H1 (cell line): Measurements from ENCODE around the gene RASAL2. TPM values are rescaled to one million over a fixed set of nuclear protein-coding genes. Genes with fewer than 3 reads are reported as not detected.

Source experiments
- CTCF ChIA-PET: fragments of 300-600 bp; sonication (Branson Sonifier 250); formaldehyde crosslinking; loops from one replicate; lab custom pipeline; 2021; ENCODE audit not compliant: partially characterized antibody; lab: Charles Lee
- POLR2A ChIA-PET: fragments of 300-600 bp; sonication (Branson Sonifier 250); formaldehyde crosslinking; loops from one replicate; lab custom pipeline; 2021; ENCODE audit warnings: inconsistent platforms; ENCODE audit not compliant: partially characterized antibody; lab: Charles Lee
- DNase-seq, 2 experiments: peaks; one replicate each; pipeline versions ENCODE4 v3.0.0 to v3.0.0-alpha.2; 2010 to 2022; ENCODE audit warnings: low spot score in 2 of 2, low read depth in 1 of 2, mixed read lengths in 1 of 2
- FAIRE-seq: peaks from 2 replicates; lab custom pipeline; 2011; peaks lifted over from hg19 to GRCh38; lab: Jason Lieb, UNC
- H2AFZ ChIP-seq: 2 replicates; pipeline ENCODE4 v1.8.1; 2012; ENCODE audit warnings: low read length, inconsistent platforms
- H2AK5ac ChIP-seq: 2 replicates; pipeline ENCODE4 v1.6.1; 2013; ENCODE audit warnings: low read depth, low read length
- H2BK120ac ChIP-seq: replicated peaks from 2 replicates; pipeline ENCODE3; 2013; ENCODE audit warnings: low read depth, low read length, inconsistent platforms
- H2BK12ac ChIP-seq: 2 replicates; pipeline ENCODE4 v1.6.1; 2013; ENCODE audit warnings: low read depth, low read length
- H2BK15ac ChIP-seq: 2 replicates; pipeline ENCODE4 v1.6.1; 2013; ENCODE audit warnings: low read length
- H2BK20ac ChIP-seq: 2 replicates; pipeline ENCODE4 v1.6.1; 2013; ENCODE audit warnings: low read length
- H2BK5ac ChIP-seq: 2 replicates; pipeline ENCODE4 v1.6.1; 2013; ENCODE audit warnings: low read depth, low read length
- H3K14ac ChIP-seq: 2 replicates; pipeline ENCODE4 v1.6.1; 2013; ENCODE audit warnings: inconsistent platforms; ENCODE audit not compliant: insufficient read length
- H3K18ac ChIP-seq: 2 replicates; pipeline ENCODE4 v1.6.1; 2013; ENCODE audit warnings: low read length; ENCODE audit errors: extremely low read depth
- H3K23ac ChIP-seq: 2 replicates; pipeline ENCODE4 v1.6.1; 2013; ENCODE audit warnings: inconsistent platforms; ENCODE audit not compliant: insufficient read length
- H3K23me2 ChIP-seq: 2 replicates; pipeline ENCODE4 v1.6.1; 2013; ENCODE audit warnings: low read depth, low read length
- H3K27ac ChIP-seq: 2 replicates; pipeline ENCODE4 v1.6.1; 2011; ENCODE audit warnings: low read depth, low read length, inconsistent platforms
- H3K27me3 ChIP-seq, 4 experiments: replicated peaks in 1 of 4; 1 replicate in 1 of 4; 2 replicates in 3 of 4; pipeline versions ENCODE4 v1.6.1 to v1.8.1; 2011 to 2013; ENCODE audit warnings: low read length in 3 of 4, mild to moderate bottlenecking in 3 of 4, inconsistent platforms in 2 of 4, mixed read lengths in 2 of 4, moderate library complexity in 1 of 4; ENCODE audit not compliant: control insufficient read depth in 3 of 4, insufficient read depth in 3 of 4; ENCODE audit errors: extremely low read depth in 1 of 4
- H3K36me3 ChIP-seq, 4 experiments: 2 replicates each; pipeline versions ENCODE4 v1.6.1 to v1.8.1; 2011 to 2013; ENCODE audit warnings: mild to moderate bottlenecking in 4 of 4, low read length in 3 of 4, moderate library complexity in 2 of 4, control low read depth in 1 of 4, inconsistent platforms in 1 of 4; ENCODE audit not compliant: insufficient read depth in 4 of 4, control insufficient read depth in 2 of 4
- H3K4ac ChIP-seq: replicated peaks from 2 replicates; pipeline ENCODE3; 2013; ENCODE audit warnings: low read length, low read depth, mixed read lengths, inconsistent platforms; ENCODE audit not compliant: insufficient read length
- H3K4me1 ChIP-seq, 4 experiments: replicated peaks in 1 of 4; 1 replicate in 1 of 4; 2 replicates in 3 of 4; pipeline versions ENCODE4 v1.6.1 to v1.8.1; 2011 to 2013; ENCODE audit warnings: low read length in 3 of 4, inconsistent platforms in 2 of 4, mixed read lengths in 1 of 4; ENCODE audit not compliant: insufficient read depth in 4 of 4, control insufficient read depth in 3 of 4
- H3K4me2 ChIP-seq, 2 experiments: 2 replicates each; pipeline versions ENCODE4 v1.6.1 to v1.8.1; 2011 to 2013; ENCODE audit warnings: low read depth in 2 of 2, low read length in 2 of 2, control low read depth in 1 of 2, inconsistent platforms in 1 of 2, mild to moderate bottlenecking in 1 of 2; ENCODE audit not compliant: insufficient read depth in 1 of 2
- H3K4me3 ChIP-seq, 4 experiments: fragments of 200-600, 300-600 bp in 1 of 4; sonication (generic), shearing (Covaris generic), sonication (Bioruptor Twin) in 1 of 4; 2 replicates each; pipeline versions ENCODE4 v1.5.1 to v1.8.1; 2011 to 2016; ENCODE audit warnings: low read length in 4 of 4, low read depth in 3 of 4, control low read depth in 2 of 4, inconsistent platforms in 2 of 4, mild to moderate bottlenecking in 2 of 4, mixed read lengths in 1 of 4, moderate library complexity in 1 of 4; ENCODE audit not compliant: insufficient read depth in 2 of 4; ENCODE audit errors: extremely low read depth in 1 of 4
- H3K56ac ChIP-seq: replicated peaks from 2 replicates; pipeline ENCODE3; 2013; ENCODE audit warnings: low read depth, mild to moderate bottlenecking, mixed read lengths, low read length, inconsistent platforms; ENCODE audit not compliant: insufficient read length
- H3K79me1 ChIP-seq: 2 replicates; pipeline ENCODE4 v1.6.1; 2013; ENCODE audit warnings: low read depth, low read length, control low read depth
- H3K79me2 ChIP-seq, 2 experiments: 2 replicates each; pipeline versions ENCODE4 v1.6.1 to v1.8.1; 2012 to 2013; ENCODE audit warnings: low read length in 2 of 2, mild to moderate bottlenecking in 2 of 2, inconsistent platforms in 1 of 2; ENCODE audit not compliant: insufficient read depth in 2 of 2, control insufficient read depth in 1 of 2
- H3K9ac ChIP-seq, 4 experiments: replicated peaks in 1 of 4; 1 replicate in 1 of 4; 2 replicates in 3 of 4; pipeline versions ENCODE4 v1.6.1 to v1.8.1; 2011 to 2013; ENCODE audit warnings: low read depth in 3 of 4, low read length in 3 of 4, control low read depth in 2 of 4, mild to moderate bottlenecking in 2 of 4, moderate library complexity in 2 of 4, inconsistent platforms in 1 of 4; ENCODE audit errors: extremely low read depth in 1 of 4
- H3K9me3 ChIP-seq, 2 experiments: 2 replicates each; pipeline versions ENCODE4 v1.6.1 to v1.8.1; 2012 to 2013; ENCODE audit warnings: mild to moderate bottlenecking in 2 of 2, moderate library complexity in 2 of 2, control low read depth in 1 of 2, inconsistent platforms in 1 of 2, low read depth in 1 of 2, low read length in 1 of 2, mixed read lengths in 1 of 2; ENCODE audit not compliant: insufficient read depth in 2 of 2
- H4K20me1 ChIP-seq, 2 experiments: replicated peaks in 1 of 2; 2 replicates each; pipeline versions ENCODE3 to v1.8.1; 2011 to 2013; ENCODE audit warnings: inconsistent platforms in 2 of 2, low read length in 2 of 2, mild to moderate bottlenecking in 1 of 2; ENCODE audit not compliant: insufficient read depth in 2 of 2, control insufficient read depth in 1 of 2
- H4K5ac ChIP-seq: 2 replicates; pipeline ENCODE4 v1.6.1; 2013; ENCODE audit warnings: low read length, low read depth, mixed read lengths, inconsistent platforms; ENCODE audit not compliant: insufficient read length
- H4K8ac ChIP-seq: 2 replicates; pipeline ENCODE4 v1.8.0; 2013; ENCODE audit warnings: mild to moderate bottlenecking, moderate library complexity, low read length, inconsistent platforms; ENCODE audit not compliant: insufficient read depth; ENCODE audit errors: extremely low read depth
- H4K91ac ChIP-seq: replicated peaks from 2 replicates; pipeline ENCODE3; 2013; ENCODE audit warnings: low read length, mixed read lengths, inconsistent platforms; ENCODE audit not compliant: insufficient read length
- BRCA1 ChIP-seq: IDR thresholded peaks from 2 replicates; pipeline ENCODE4 v1.6.1; 2012; ENCODE audit warnings: low read depth, low read length, improper control_type of control experiment
- EGR1 ChIP-seq: IDR thresholded peaks from 2 replicates; pipeline ENCODE4 v1.6.1; 2011; ENCODE audit warnings: low read depth, low read length, borderline replicate concordance
- POU5F1 ChIP-seq: IDR thresholded peaks from 2 replicates; pipeline ENCODE4 v1.6.1; 2011; ENCODE audit warnings: low read depth, mild to moderate bottlenecking, low read length, moderate library complexity
- RXRA ChIP-seq: IDR thresholded peaks from 2 replicates; pipeline ENCODE4 v1.6.1; 2011; ENCODE audit warnings: low read depth, mild to moderate bottlenecking, low read length, moderate library complexity; ENCODE audit not compliant: insufficient read depth
- SIRT6 ChIP-seq: IDR thresholded peaks from one replicate; pipeline ENCODE4 v1.7.1; 2012; ENCODE audit warnings: low read length, inconsistent platforms
- SP4 ChIP-seq: IDR thresholded peaks from 2 replicates; pipeline ENCODE4 v1.6.1; 2012; ENCODE audit warnings: low read length, inconsistent platforms
- TCF12 ChIP-seq: IDR thresholded peaks from 2 replicates; pipeline ENCODE4 v1.6.1; 2011; ENCODE audit warnings: low read depth, mild to moderate bottlenecking, low read length
- WGBS, 2 experiments: shearing (Covaris generic) in 1 of 2; methylation state at CpG; one replicate each; pipeline versions ENCODE4 v1.1.6 to v1.1.7; 2013 to 2015; ENCODE audit warnings: low lambda C conversion rate in 2 of 2, mixed read lengths in 2 of 2, inconsistent platforms in 1 of 2, low coverage in 1 of 2, missing lambda C conversion rate in 1 of 2; ENCODE audit not compliant: insufficient replicate concordance in 2 of 2, insufficient coverage in 1 of 2, insufficient read length in 1 of 2; ENCODE audit errors: extremely low coverage in 1 of 2, missing lambda C conversion rate in 1 of 2; 5-methylcytosine and 5-hydroxymethylcytosine counted together
- polyA plus RNA-seq, 7 experiments: library from polyadenylated mRNA; depleted of rRNA in 3 of 7; stranded (reverse) in 5 of 7; unstranded in 2 of 7; fragments of >200 nt in 5 of 7; fragments of 200-250 nt in 2 of 7; gene quantifications; 1 replicate in 5 of 7; 2 replicates in 1 of 7; 4 replicates in 1 of 7; pipeline versions ENCODE4 v1.2.1 to v1.2.3, GENCODE V29; 2011 to 2013; ENCODE audit warnings: missing spikeins in 2 of 7, mixed read lengths in 2 of 7
- total RNA-seq: library from RNA; stranded (reverse); fragmentation: NEBNext Ultra II Directional; extraction: Animal tissue kit (Norgen Biotek cat#: 25700); gene quantifications from 2 replicates; pipeline ENCODE4 v1.2.1, GENCODE V29; 2021
- TF ChIP-seq, protein P1 (sequence below): IDR thresholded peaks from 2 replicates; pipeline ENCODE4 v1.6.1; 2011; ENCODE audit warnings: low read depth, mild to moderate bottlenecking, low read length; ENCODE audit not compliant: insufficient read depth
- TF ChIP-seq, protein P2 (sequence below): IDR thresholded peaks from 2 replicates; pipeline ENCODE4 v1.6.1; 2011; ENCODE audit warnings: low read length, improper control_type of control experiment
- TF ChIP-seq, protein P3 (sequence below): IDR thresholded peaks from 2 replicates; pipeline ENCODE4 v1.6.1; 2012; ENCODE audit warnings: inconsistent platforms

The RASAL2 gene
- total and polyA plus RNA-seq, 2 of the 8 experiments (the other 6 are each of a cell fraction or from before 2014, with no cell fraction given) = 15.9 to 32.5 TPM

GRCh38 chr1:178311164-178311563, 217.3 kb downstream of the RASAL2 start:
- Histone ChIP-seq H3K14ac (no peak overlapping the region), H4K91ac (no peak overlapping the region), H3K27ac (no peak overlapping the region), H3K4me2 (no peak overlapping the region), H4K20me1 (peaks cover 0 to 2% of the 10 kb centered on the region in 2 experiments), H3K36me3 (no peaks in the 10 kb centered on the region), H2BK120ac (no peak overlapping the region), H2BK15ac (no peak overlapping the region), H3K9ac (no peak overlapping the region), H3K56ac (no peak overlapping the region), H4K5ac (no peak overlapping the region), H2BK5ac (no peak overlapping the region), H3K79me2 (peaks cover 0 to 32% of the 10 kb centered on the region in 2 experiments; a peak in 2 of 4 replicates), H2BK20ac (no peak overlapping the region), H4K8ac (no peak overlapping the region), H3K79me1 (no peaks in the 10 kb centered on the region), H3K4me3 (no peak overlapping the region), H3K18ac (no peak overlapping the region), H3K27me3 (no peaks in the 10 kb centered on the region), H2AK5ac (no peak overlapping the region), H3K9me3 (no peaks in the 10 kb centered on the region), H3K4me1 (no peaks in the 10 kb centered on the region; a peak in 2 of 7 replicates), H3K23me2 (no peaks in the 10 kb centered on the region), H2AFZ (no peak overlapping the region), H2BK12ac (no peak overlapping the region), H3K23ac (no peak overlapping the region), H3K4ac (no peak overlapping the region)
- ChIA-PET CTCF (interaction anchor here (0.6 to 5.7 kb wide), 35 partner anchors 10 to 1166 kb away, joined by 3 to 60 read pairs (median 5); partner anchors contain the start of gene TEX35), POLR2A (no interaction called here)
- no peak for DNase-seq
- no peak for FAIRE-seq
- 88% methylated on average over 1 of the region's 1 CpG; no CpG with 5 or more reads in 1 of the 2 experiments for WGBS, 2 experiments
- TF ChIP-seq POU5F1 (no peak), BRCA1 (no peak), EGR1 (no peak), SP4 (no peak), TCF12 (no peak), RXRA (no peak), SIRT6 (no peak)
- TF ChIP-seq, protein P1, sequence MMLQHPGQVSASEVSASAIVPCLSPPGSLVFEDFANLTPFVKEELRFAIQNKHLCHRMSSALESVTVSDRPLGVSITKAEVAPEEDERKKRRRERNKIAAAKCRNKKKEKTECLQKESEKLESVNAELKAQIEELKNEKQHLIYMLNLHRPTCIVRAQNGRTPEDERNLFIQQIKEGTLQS = no peak
- TF ChIP-seq, protein P2, sequence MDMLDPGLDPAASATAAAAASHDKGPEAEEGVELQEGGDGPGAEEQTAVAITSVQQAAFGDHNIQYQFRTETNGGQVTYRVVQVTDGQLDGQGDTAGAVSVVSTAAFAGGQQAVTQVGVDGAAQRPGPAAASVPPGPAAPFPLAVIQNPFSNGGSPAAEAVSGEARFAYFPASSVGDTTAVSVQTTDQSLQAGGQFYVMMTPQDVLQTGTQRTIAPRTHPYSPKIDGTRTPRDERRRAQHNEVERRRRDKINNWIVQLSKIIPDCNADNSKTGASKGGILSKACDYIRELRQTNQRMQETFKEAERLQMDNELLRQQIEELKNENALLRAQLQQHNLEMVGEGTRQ = no peak
- TF ChIP-seq, protein P3, sequence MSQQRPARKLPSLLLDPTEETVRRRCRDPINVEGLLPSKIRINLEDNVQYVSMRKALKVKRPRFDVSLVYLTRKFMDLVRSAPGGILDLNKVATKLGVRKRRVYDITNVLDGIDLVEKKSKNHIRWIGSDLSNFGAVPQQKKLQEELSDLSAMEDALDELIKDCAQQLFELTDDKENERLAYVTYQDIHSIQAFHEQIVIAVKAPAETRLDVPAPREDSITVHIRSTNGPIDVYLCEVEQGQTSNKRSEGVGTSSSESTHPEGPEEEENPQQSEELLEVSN = no peak
